ENCODE results near the gene LEP. TPM values are rescaled to one million over a fixed set of nuclear protein-coding genes. Genes with fewer than 3 reads are reported as not detected.

LEP gene
- total and polyA plus RNA-seq, 9 of the 15 experiments (the other 6 are each of a cell fraction or from before 2014, with no cell fraction given) = not detected

GRCh38 chr7:128270826-128271272 is 29.8 kb downstream of the LEP start:
- H3K9ac ChIP-seq (ENCODE audit: insufficient read depth in 1 of 2, low read depth in 2 of 2, low read length in 2 of 2) = peak overlapping the region in 1 of 2 experiments; percentile 12; a peak in 1 of 4 replicates
- no TSS peak for BruUV-seq (replicated peaks)
- intact Hi-C loops (cut with micrococcal nuclease) (no loop called here), in situ Hi-C loops (cut with MboI) (no loop called here)
- no peaks in the 10 kb centered on the region for H4K20me1 ChIP-seq (replicated peaks; ENCODE audit: control insufficient read depth, insufficient read depth, low read length)
- peaks cover 42 to 62% of the 10 kb centered on the region in 2 experiments for H3K27me3 ChIP-seq (ENCODE audit: control insufficient read depth in 2 of 2, insufficient read depth in 2 of 2, low read length in 2 of 2)
- ATAC-seq = peak; percentile 9
- no peak overlapping the region for H2AFZ ChIP-seq (ENCODE audit: low read depth, low read length)
- no peak for FAIRE-seq
- POLR2A ChIA-PET = no interaction called here
- H3K4me3 ChIP-seq = no peak overlapping the region
- H3K4me1 ChIP-seq (replicated peaks in 1 of 2; ENCODE audit: control insufficient read depth in 2 of 2, insufficient read depth in 2 of 2, low read length in 2 of 2) = peaks cover 12 to 27% of the 10 kb centered on the region in 2 experiments
- no peaks in the 10 kb centered on the region for H3K79me2 ChIP-seq (ENCODE audit: control insufficient read depth, insufficient read depth, low read length)
- no peak overlapping the region for H3K27ac ChIP-seq (ENCODE audit: extremely low read depth, low read depth, low read length)
- DNase-seq (ENCODE audit: extremely low read depth in 1 of 4, low spot score in 3 of 4) = no peak
- WGBS (ENCODE audit: insufficient coverage, low coverage, missing lambda C conversion rate) = 33% methylated on average over 31 of the region's 31 CpGs
- H3K9me3 ChIP-seq (replicated peaks; ENCODE audit: control insufficient read depth, insufficient read depth, low read depth, low read length) = no peaks in the 10 kb centered on the region
- no peaks in the 10 kb centered on the region for H3K36me3 ChIP-seq (ENCODE audit: control insufficient read depth, insufficient read depth, low read length)
- H3K9me1 ChIP-seq (ENCODE audit: control insufficient read depth, insufficient read depth, low read length) = no peaks in the 10 kb centered on the region
- CTCF ChIA-PET (ENCODE audit: low intra/inter-chr PET ratio) = no interaction called here
- H3K4me2 ChIP-seq (ENCODE audit: insufficient read depth, low read length) = no peak overlapping the region
- TF ChIP-seq ZBTB33 (CRISPR knock-in tag; IDR thresholded peaks at IDR 0.05) = peak; percentile 94
- TF ChIP-seq ZNF639 (CRISPR knock-in tag; conservative IDR thresholded peaks at IDR 0.05 in 1 of 2, IDR thresholded peaks at IDR 0.05 in 1 of 2) = 0 out of 4 replicates have a peak, but pooled peaks of 1 of the 2 experiments have one; percentile 56
- TF ChIP-seq ZNF41 (CRISPR knock-in tag; conservative IDR thresholded peaks at IDR 0.05) = no peak
- TF ChIP-seq L3MBTL2 (IDR thresholded peaks at IDR 0.05) = peak; percentile 70
- peak; percentile 9 for TF ChIP-seq CTCFL (IDR thresholded peaks at IDR 0.05; ENCODE audit: borderline replicate concordance, insufficient read depth, low read depth, low read length, poor library complexity, severe bottlenecking)
- no peak for TF ChIP-seq NR0B1 (IDR thresholded peaks at IDR 0.05; ENCODE audit: partially characterized antibody)
- TF ChIP-seq MEF2D (tag; conservative IDR thresholded peaks at IDR 0.05; ENCODE audit: low read depth) = no peak
- peak; percentile 24 for TF ChIP-seq HMGN3 (IDR thresholded peaks at IDR 0.05; ENCODE audit: borderline replicate concordance, extremely low read depth, insufficient read length, low read depth, low read length)
